ENCODE results near the gene DROSHA. TPM values are rescaled to one million over a fixed set of nuclear protein-coding genes. Genes with fewer than 3 reads are reported as not detected.

Gene DROSHA
- total and polyA plus RNA-seq, 2 of the 8 experiments (the other 6 are each of a cell fraction or from before 2014, with no cell fraction given): 65.9 to 122 TPM

DNA sequence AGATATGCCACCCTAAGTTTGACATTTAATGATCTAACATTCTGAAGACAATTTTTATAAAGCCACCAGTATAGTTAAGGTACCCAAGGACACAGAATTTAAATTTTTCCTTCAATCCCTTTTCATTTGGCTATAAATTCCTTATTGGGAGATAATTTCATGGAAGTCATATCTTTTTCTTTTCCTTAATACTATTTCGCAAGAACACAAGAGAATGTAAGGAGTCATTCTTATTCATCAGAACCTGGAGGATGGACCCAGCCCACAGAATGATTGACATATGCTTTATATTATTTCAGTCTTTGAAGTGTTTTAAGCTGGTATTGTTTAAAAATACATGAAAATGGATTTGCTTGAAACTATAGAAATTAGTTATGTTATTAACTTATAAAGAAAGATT, 79.6 kb downstream of the DROSHA start:
- H3K23ac ChIP-seq (ENCODE audit: insufficient read length): no peak overlapping the region
- no peak overlapping the region for H2BK15ac ChIP-seq (ENCODE audit: low read length)
- peaks cover 3 to 5% of the 10 kb centered on the region in 2 experiments; a peak in 2 of 4 replicates for H3K9me3 ChIP-seq (ENCODE audit: insufficient read depth in 2 of 2, low read depth in 1 of 2, low read length in 1 of 2)
- no peak overlapping the region for H2BK5ac ChIP-seq (ENCODE audit: low read depth, low read length)
- no peak overlapping the region for H4K8ac ChIP-seq (ENCODE audit: extremely low read depth, insufficient read depth, low read length)
- H3K4me3 ChIP-seq (ENCODE audit: extremely low read depth in 1 of 4, insufficient read depth in 2 of 4, low read depth in 3 of 4, low read length in 4 of 4): no peak overlapping the region
- no peak overlapping the region for H3K27ac ChIP-seq (ENCODE audit: low read depth, low read length)
- no peak overlapping the region for H3K4me2 ChIP-seq (ENCODE audit: insufficient read depth in 1 of 2, low read depth in 2 of 2, low read length in 2 of 2)
- no peak overlapping the region for H3K14ac ChIP-seq (ENCODE audit: insufficient read length)
- no peaks in the 10 kb centered on the region for H3K79me2 ChIP-seq (ENCODE audit: control insufficient read depth in 1 of 2, insufficient read depth in 2 of 2, low read length in 2 of 2)
- H2BK12ac ChIP-seq (ENCODE audit: low read depth, low read length): no peak overlapping the region
- no peak overlapping the region for H4K91ac ChIP-seq (replicated peaks; ENCODE audit: insufficient read length, low read length)
- FAIRE-seq (no peak), DNase-seq (ENCODE audit: low read depth in 1 of 2, low spot score in 2 of 2) (no peak)
- H2AK5ac ChIP-seq (ENCODE audit: low read depth, low read length): no peak overlapping the region
- H3K4ac ChIP-seq (replicated peaks; ENCODE audit: insufficient read length, low read depth, low read length): no peak overlapping the region
- no peak for TF ChIP-seq ASH2L (IDR thresholded peaks at IDR 0.05; ENCODE audit: low read length)
- no peak for TF ChIP-seq RFX5 (IDR thresholded peaks at IDR 0.05; ENCODE audit: borderline replicate concordance, low read depth, low read length)
- no peak for TF ChIP-seq TEAD4 (IDR thresholded peaks at IDR 0.05; ENCODE audit: low read depth, low read length)
- TF ChIP-seq GTF2F1 (IDR thresholded peaks at IDR 0.05; ENCODE audit: borderline replicate concordance, low read depth, low read length): no peak
- TF ChIP-seq RBBP5 (IDR thresholded peaks at IDR 0.05; ENCODE audit: borderline replicate concordance, low read depth, low read length): no peak
- no peak for TF ChIP-seq EZH2 (IDR thresholded peaks at IDR 0.05; ENCODE audit: low read depth, low read length, severe bottlenecking)
- TF ChIP-seq POLR2A (IDR thresholded peaks at IDR 0.05; ENCODE audit: control extremely low read depth in 1 of 2, low read depth in 2 of 2, low read length in 2 of 2): no peak
- no peak for TF ChIP-seq SAP30 (IDR thresholded peaks at IDR 0.05; ENCODE audit: insufficient read depth, insufficient replicate concordance, low read length)
- TF ChIP-seq HDAC6 (IDR thresholded peaks at IDR 0.05; ENCODE audit: low read depth, low read length): no peak
- TF ChIP-seq FOSL1 (IDR thresholded peaks at IDR 0.05; ENCODE audit: insufficient read depth, low read depth, low read length): no peak
- TF ChIP-seq TAF1 (IDR thresholded peaks at IDR 0.05; ENCODE audit: low read depth, low read length): no peak
- no peak for TF ChIP-seq SIX5 (IDR thresholded peaks at IDR 0.05; ENCODE audit: low read depth, low read length)
- ChIA-PET POLR2A (ENCODE audit: partially characterized antibody) (interaction anchor here (0.8 kb wide), 1 partner anchor 11 kb away, joined by 3 read pairs; no protein-coding TSS in a partner anchor), CTCF (ENCODE audit: partially characterized antibody) (no interaction called here)
- no peak overlapping the region for H2AFZ ChIP-seq (ENCODE audit: low read length)
- no peaks in the 10 kb centered on the region for H3K27me3 ChIP-seq (replicated peaks in 1 of 4; ENCODE audit: control insufficient read depth in 3 of 4, extremely low read depth in 1 of 4, insufficient read depth in 3 of 4, low read length in 3 of 4)
- H3K23me2 ChIP-seq (ENCODE audit: low read depth, low read length): no peaks in the 10 kb centered on the region; the same call in 1 of the 2 replicates
- no peaks in the 10 kb centered on the region for H3K79me1 ChIP-seq (ENCODE audit: low read depth, low read length)
- H4K5ac ChIP-seq (ENCODE audit: insufficient read length, low read depth, low read length): no peak overlapping the region
- no peak overlapping the region for H2BK120ac ChIP-seq (replicated peaks; ENCODE audit: low read depth, low read length)
- no peak overlapping the region for H2BK20ac ChIP-seq (ENCODE audit: low read length)
- H3K18ac ChIP-seq (ENCODE audit: extremely low read depth, low read length): no peak overlapping the region
- no peak overlapping the region for H3K9ac ChIP-seq (replicated peaks in 1 of 4; ENCODE audit: extremely low read depth in 1 of 4, low read depth in 3 of 4, low read length in 3 of 4)
- H3K56ac ChIP-seq (replicated peaks; ENCODE audit: insufficient read length, low read depth, low read length): no peak overlapping the region
- peaks cover 4 to 47% (median 23%) of the 10 kb centered on the region in 4 experiments; a peak in 6 of 8 replicates for H3K36me3 ChIP-seq (ENCODE audit: control insufficient read depth in 2 of 4, insufficient read depth in 4 of 4, low read length in 3 of 4)
- peaks cover 0 to 7% (median 5%) of the 10 kb centered on the region in 4 experiments; a peak in 5 of 7 replicates for H3K4me1 ChIP-seq (replicated peaks in 1 of 4; ENCODE audit: control insufficient read depth in 3 of 4, insufficient read depth in 4 of 4, low read length in 3 of 4)
- WGBS, 2 experiments (ENCODE audit: extremely low coverage in 1 of 2, insufficient coverage in 1 of 2, insufficient read length in 1 of 2, insufficient replicate concordance in 2 of 2, low coverage in 1 of 2, low lambda C conversion rate in 2 of 2, missing lambda C conversion rate in 1 of 2): 0% methylated on average over 1 of the region's 1 CpG; no CpG with 5 or more reads in 1 of the 2 experiments
- H4K20me1 ChIP-seq (replicated peaks in 1 of 2; ENCODE audit: control insufficient read depth in 1 of 2, insufficient read depth in 2 of 2, low read length in 2 of 2): no peaks in the 10 kb centered on the region

All from H1 (cell line).